ENCODE data around the gene TREM2.
"Not testable (repeated sequence)": the region's sequence is repeated elsewhere in the genome, so short reads cannot be mapped to it uniquely, and the experiment has no call there.

Gene TREM2

GRCh38 chr6:41162687-41163418 lies at the start of gene TREM2:
Gene TREM2, minus strand, starts transcription at chr6:41163116. Its CDS starts 34 bp downstream, at chr6:41163082.
- no peak for DNase-seq

DNA sequence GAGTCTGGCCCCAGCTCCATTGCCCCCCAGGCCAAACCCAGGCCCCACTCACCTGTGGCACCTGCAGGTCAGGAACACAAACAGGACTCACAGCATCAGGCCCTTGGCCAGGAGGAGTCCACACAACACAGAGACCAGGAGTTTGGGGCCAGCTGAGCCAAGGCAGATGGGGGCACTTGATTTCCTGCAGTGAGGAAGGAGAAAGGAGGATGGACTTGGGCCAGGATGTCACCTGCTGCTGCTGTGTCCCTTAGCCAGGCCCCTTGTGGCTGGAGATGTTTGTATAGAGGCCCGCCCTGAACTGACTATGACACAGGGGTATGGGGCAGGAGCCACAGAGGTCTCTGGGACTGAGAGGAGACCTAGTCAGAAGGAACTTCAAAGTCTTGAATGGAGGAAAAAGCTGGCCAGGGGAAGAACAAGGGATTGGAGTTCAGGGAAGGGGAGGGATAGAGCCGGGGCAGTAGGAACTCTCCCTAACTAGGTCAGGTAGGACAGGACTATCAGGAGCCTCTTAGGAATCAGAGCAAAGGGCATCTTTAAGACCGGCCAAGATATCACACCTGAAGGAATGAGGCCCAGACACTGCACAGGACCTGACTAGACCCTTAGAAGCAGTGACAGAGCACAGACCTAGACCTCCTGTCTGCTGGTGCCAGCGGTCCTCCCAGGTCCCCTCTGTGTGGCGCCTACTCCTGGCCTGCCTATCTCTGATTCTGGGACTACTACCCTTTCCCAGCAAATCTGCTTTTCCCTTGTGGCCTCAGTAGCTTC lies 46.8 kb upstream of the TREM2 start:
- no peak for DNase-seq

- DNase-seq: no peak
Measured at GRCh38 chr6:41208439-41209106, 45.7 kb upstream of the TREM2 start.

DNA sequence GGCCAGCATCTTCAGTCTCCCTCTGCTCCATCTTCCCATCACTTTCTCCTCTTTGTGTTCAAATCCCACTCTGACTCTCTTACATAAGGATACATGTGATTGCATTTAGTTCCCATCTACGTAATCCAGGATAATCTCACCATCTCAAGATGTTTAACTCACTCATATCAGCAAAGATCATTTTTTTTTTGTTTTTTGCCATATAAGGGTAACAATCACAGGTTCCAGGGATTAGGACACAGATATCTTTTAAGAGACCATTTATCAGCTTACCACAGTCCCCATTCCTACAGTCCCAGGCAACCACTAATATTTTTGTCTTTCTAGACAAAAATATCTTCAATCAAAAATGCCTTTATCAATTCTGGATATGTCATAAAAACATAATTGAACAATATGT lies 41.2 kb upstream of the TREM2 start:
- no peak for DNase-seq

GRCh38 chr6:41201764-41202173 lies 38.9 kb upstream of the TREM2 start:
- DNase-seq: no peak

GRCh38 chr6:41200901-41201763 lies 38.2 kb upstream of the TREM2 start, which contains the start of gene TREML2:
Gene TREML2, minus strand, starts transcription at chr6:41201149. Its CDS starts 141 bp downstream, at chr6:41201008.
- DNase-seq: no peak

DNA sequence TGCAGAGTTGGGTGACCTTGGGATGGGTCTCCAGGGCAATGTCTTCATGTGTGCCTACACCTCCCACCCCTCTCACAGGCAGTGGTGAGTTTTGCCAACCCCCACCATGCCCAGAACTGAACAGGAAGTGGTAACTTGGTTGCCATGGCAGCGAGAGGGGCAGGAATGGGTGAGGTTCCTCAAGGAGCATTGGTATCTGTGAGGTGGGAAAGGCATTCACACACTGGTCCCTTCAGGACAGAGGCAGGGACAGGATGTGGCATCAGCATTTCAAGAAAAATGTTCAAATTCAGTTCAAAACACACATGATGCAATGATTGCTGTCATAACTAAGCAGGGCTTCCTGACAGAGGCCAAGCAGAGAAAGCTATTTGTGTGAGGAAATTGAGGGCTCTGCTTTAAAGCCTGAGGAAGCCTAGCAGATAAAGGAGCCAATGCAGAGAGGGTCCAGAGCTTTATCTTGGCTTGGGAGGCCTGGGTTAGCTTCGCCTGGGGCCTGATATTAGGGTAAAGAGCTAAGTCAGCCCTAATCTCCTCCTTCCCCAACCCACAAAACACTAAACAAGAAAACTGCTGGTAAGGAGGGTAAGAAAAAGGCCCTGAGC lies 37.5 kb upstream of the TREM2 start:
- no peak for DNase-seq

DNA sequence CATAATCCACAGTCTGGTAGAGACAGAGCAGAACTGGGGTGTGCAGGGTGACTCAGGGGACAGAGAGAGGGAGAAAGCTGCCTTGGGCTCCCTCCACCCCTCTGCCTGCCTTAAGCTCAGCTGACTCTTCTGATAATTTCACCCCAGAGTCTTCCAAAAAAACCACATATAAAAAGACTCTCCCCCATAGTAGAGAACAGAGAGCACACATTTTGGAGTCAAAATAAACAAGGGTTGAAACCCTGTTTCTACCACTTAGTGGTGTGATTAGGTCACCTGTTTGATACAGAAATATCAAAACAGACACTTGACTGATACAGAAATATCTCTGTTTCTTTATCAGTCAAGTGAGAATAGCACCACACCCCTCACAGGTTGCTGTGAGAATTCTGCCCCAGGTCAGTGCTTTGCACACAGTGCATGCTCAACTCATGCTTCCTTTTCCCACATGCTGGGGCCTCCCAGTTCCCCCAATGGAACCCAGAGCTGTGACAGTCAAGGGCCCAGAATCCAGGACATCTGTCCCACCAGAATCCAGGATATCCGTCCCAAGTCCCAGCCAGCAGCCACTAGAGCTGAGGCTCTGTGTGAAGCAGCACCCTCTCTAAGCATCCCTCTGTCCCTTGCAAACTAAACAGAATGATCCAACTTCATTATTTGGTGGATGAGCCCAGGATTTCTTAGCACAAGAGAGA lies 36.8 kb upstream of the TREM2 start:
- no peak for DNase-seq

DNA sequence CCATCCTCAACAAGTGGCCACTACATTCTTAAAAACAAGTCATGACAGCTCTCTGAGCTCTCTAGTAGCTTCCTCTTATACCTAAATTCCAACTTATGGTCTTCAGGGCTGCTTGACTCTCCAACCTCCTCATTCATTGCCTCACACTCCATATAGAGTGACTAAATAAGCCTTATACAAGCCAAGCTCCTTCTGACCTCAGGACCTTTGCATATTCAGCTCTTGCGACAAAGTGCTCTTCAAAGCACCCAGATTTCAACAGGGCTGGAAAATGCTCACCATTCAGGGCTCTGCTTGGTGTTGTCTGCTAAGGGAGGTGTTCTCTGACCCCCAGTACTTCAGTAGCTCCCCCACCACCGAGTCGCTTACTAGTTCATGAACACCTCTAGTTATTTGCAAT lies 34.3 kb upstream of the TREM2 start:
- DNase-seq: no peak

DNA sequence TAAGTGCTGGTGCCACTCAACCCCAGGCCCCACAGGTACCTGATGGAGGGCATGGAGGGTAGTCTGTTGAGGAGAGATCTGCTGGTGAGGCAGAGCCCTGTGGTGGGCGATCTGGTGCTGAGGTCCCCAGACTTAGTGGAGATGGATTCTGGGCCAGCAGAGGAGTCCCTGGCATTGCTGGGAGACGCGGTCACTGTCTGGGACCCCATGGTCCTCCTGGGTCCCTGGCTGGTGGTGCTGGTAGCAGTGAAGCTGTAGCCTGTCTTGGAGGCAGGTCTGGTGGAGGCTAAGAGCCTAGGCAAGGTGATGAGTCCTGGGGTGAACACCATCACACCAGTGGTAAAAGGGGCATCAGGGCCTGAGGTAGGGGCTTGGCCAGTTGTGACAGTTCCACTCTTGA lies 31.5 kb upstream of the TREM2 start:
- no peak for DNase-seq

DNA sequence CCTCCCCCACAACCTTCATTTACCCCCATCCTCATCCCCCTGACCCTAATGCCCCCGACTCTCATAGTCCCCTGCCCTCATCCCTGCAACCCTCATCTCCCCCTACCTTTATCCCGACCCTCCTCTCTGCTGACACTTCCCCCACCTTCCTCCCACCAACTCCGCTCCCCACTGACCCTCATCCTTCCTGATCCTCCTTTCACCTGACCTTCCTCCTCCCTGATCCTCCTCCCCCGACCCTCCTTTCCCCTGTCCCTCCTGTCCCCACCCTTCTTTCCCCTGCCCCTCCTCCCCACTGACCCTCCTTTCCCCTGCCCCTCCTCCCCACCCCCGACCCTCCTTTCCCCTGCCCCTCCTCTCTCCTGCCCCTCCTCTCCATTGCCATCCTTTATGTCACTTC lies 31.0 kb upstream of the TREM2 start:
- DNase-seq: no peak

DNA sequence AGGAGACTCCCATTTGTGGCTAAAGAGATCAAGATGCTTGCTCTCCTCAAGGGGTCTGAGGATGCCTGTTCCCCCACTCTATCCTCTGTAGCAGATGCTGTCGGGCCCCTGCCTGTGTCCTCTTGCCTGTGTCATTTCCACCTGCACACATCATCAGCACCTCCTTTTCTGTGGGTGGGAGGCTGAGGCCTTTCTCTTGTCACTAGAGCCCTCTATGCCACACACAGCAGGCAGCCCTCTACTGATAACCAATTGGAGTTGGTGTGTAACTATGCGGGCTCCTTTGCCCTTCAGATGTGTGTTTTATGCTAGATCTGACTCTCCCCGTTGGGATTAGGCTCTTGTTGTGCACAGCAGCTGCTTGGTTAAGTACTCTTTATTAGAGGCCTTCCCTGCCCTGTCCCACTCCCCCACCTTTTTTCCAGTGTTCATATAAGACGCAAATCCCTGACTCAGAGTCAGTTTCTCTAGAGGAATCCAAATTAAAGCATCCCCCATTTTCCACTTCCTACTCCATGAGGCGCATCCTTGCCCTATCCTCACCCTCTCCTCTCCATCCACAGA lies 30.3 kb upstream of the TREM2 start:
- DNase-seq: no peak

GRCh38 chr6:41191569-41191968 lies 28.7 kb upstream of the TREM2 start:
- DNase-seq: no peak

- DNase-seq: no peak
Measured at GRCh38 chr6:41190791-41191190, 27.9 kb upstream of the TREM2 start.

GRCh38 chr6:41189967-41190366 lies 27.1 kb upstream of the TREM2 start:
- no peak for DNase-seq

DNA sequence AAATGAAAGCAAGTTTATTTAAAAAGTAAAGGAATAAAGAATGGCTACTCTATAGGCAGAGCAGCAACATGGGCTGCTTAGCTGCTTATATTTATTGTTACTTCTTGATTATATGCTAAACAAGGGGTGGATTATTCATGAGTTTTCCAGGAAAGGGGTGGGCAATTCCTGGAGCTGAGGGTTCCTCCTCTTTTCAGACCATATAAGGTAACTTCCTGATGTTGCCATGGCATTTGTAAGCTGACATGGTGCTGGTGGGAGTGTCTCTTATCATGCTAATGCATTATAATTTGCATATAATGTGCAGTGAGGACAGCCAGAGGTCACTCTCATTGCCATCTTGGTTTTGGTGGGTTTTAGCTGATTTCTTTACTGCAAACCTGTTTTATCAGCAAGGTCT lies 26.1 kb upstream of the TREM2 start:
- DNase-seq: not testable (repeated sequence)

DNA sequence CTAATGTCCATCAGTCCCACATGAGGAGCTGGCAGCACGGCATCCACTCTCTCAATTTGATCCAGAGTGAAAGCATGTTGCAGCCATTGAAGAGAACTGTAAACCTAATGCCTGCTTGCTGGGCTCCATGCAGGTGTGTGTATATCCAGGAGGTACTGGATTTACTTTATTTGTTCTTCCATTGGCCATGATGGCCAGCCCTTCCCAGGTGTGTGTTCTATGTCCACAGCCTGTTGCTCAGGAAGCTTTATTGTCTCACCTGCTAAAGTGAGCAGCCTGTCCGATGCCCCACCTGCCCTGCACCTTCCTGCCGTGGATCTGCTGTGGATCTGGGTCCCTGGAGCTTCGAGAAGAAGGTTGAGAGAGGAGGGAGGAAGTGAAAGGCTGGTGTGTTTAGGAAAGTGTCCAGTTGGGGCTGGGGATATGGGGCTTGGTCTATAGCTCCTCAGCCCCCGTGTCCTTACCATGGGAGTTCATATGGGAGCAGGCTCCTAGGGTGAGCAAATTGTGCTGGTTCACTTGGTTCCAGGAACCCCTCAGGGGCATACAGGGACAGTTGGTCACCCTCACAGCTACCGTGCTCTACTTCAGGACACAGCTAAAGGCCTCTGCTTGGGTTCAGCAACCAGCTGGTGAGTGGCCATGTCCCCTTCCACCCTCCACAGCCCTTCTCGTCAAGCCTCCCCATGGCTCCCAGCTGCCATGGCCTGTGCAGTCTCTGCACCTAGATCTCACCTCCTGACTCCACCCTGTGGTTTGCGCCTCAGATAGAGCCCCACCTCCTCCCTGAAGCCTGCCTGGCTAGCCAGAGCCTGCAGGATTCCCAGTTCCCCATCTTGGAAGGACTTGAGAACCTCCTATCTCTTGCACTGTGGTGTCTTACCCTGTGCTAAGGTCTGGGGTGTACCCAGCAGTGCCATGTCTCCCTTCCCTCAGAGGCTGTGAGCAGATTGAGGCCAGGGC lies 25.3 kb upstream of the TREM2 start:
- DNase-seq: no peak

DNA sequence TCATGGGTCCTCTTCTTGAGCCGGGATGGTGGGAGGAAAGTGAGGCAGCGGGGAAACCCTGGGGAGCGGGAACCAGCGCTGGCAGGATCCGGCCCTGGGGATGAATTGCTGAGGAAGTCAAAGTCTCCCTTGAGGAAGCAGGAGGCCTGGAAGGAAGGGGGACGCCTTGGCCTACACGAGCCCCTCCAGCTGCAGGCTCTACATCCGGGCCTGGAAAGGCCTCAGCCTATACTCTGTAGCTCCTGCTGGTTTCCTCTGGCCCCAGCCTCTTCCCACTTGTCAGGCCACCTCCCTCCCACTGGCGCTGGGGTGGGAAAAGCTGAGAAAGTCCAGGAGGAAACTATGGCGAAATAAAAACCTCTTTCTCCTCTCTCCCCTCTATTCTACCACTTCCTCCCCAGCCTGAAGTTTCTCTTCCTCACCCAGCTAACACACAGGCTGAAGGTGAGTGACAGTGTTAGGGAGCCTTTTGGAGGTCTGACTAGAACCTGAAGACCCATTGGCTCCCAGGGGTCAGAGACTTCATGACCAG lies 23.2 kb upstream of the TREM2 start:
- DNase-seq: no peak

GRCh38 chr6:41184761-41185160 lies 21.8 kb upstream of the TREM2 start:
- DNase-seq: no peak
